NT2/D1 (cell line): ENCODE measurements around the gene TMPRSS4.

Source experiments
- YY1 ChIP-seq: IDR thresholded peaks from 2 replicates; pipeline ENCODE4 v1.6.1; 2011; ENCODE audit not compliant: insufficient read length, insufficient read depth
- ZNF274 ChIP-seq: IDR thresholded peaks from 2 replicates; pipeline ENCODE4 v1.6.1; 2011; ENCODE audit warnings: mild to moderate bottlenecking, low read depth, low read length

GRCh38 chr11:118153976-118154375, 77.1 kb downstream of the TMPRSS4 start:
- TF ChIP-seq ZNF274 (no peak), YY1 (no peak)
